ENCODE results near the gene CADPS2. TPM values are rescaled to one million over a fixed set of nuclear protein-coding genes. Genes with fewer than 3 reads are reported as not detected.

CADPS2 gene
- total and polyA plus RNA-seq, 2 of the 8 experiments (the other 6 are each of a cell fraction or from before 2014, with no cell fraction given), result 8.9 to 22.3 TPM

GRCh38 chr7:122369756-122370155, 516.5 kb downstream of the CADPS2 start (continued):
- TF ChIP-seq ATF2 (IDR thresholded peaks at IDR 0.05; ENCODE audit: low read length) (no peak), CBX8 (IDR thresholded peaks at IDR 0.05; ENCODE audit: borderline replicate concordance, low read depth, low read length) (no peak), BCL11A (IDR thresholded peaks at IDR 0.05; ENCODE audit: low read depth in 2 of 2, low read length in 2 of 2) (no peak)

Data from H1 (cell line).